ENCODE results near the gene LKAAEAR1.

LKAAEAR1 gene

GRCh38 chr20:64035933-64036345, 48.3 kb downstream of the LKAAEAR1 start, which contains the start of gene C20orf204:
C20orf204 (plus strand) TSS chr20:64036182; CDS start chr20:64036324, 142 bp downstream.
- DNase-seq = no peak

DNA sequence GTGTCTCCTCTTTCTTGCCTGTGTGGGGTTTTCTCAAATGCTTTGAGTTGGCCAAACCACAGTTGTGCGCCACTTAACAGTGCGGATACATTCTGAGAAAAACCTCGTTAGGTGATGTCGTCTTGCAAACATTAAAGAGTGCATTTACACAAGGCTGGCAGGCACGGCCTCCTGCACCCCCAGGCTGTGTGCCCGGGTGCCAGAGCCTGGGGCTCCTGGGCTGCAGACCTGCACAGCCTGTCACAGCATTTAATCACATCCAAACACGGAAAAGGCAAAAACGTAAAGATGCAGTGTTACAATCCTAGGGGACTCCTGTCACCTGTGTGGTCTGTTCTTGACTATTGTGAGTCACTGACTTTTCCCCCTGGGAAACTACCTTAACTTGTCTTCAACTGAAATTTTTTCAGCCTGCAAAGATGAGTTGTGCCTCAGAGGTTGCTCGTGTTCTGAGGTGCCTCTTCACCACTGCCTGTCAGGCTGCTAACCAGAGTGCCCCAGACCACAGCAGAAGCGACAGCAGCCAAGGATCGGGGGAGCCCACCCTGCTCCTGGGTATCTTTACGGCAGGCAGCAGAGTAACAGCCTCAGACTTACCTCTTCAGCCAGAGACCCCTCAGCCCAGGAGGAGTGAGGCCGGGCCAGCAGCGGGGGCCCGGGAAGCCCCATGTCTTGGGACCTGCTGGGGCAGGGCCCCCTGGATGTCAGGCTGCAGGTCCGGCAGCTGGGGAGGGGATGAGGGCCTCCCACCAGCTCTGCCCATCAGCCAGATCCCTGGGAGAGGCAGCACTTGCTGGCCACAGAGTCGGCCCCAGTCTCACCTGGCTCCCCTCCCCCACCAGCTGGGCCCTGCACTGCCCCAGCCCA, 48.9 kb downstream of the LKAAEAR1 start:
- DNase-seq = no peak

DNA sequence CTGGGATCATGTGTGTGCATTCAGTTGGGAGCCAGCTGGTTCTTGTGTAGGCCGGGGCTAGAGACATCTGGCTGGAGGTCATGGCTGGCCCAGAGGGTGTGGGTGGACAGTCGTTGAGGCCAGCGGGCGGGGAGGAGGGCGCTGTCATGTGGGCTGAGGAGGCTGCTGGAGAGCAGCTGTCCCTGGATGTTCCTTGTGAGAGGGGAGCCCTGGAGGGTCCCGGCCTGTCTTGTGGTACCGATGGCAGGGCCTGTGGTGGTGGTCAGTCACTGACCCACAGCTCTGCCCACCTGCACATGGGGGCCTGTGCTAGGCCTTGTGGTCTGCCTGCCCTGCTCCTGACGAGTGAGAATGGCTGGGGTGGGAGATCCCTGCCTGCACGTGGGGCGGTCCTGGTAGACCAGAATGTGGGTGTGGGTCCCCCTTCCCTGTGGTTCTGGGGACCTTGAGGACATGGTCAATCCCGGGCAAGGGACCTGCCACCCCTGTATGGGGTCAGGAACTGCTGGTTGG, 50.2 kb downstream of the LKAAEAR1 start:
- DNase-seq = no peak

All from activated naive CD4-positive, alpha-beta T cell (primary cell).